HG03565 (cell line): ENCODE results near the gene ILDR2.

Experiments used
- ATAC-seq: cut with Tn5 transposase; IDR thresholded peaks from one replicate; pipeline ENCODE4 v1.9.1; 2021; ENCODE audit warnings: mild to moderate bottlenecking, moderate library complexity; ENCODE audit not compliant: unreplicated experiment

ILDR2 gene

DNA sequence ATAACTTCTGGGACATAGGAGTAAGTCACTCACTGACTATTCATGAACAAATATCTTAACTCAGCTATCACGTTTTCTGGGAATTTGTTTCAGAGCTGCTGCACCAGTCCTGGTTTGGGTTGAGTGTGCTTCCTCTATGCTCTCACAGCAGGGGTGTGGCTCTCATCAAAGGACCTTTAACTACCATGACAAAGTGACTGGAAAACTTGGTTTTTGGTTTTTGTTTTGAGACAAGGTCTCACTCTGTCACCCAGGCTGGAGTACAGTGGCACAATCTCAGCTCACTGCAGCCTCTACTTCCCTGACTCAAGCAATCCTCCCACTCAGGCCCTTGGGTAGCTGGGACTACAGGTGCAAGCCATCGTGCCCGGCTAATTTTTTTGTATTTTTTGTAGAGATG is 4.1 kb downstream of the ILDR2 start:
- ATAC-seq, result no peak

DNA sequence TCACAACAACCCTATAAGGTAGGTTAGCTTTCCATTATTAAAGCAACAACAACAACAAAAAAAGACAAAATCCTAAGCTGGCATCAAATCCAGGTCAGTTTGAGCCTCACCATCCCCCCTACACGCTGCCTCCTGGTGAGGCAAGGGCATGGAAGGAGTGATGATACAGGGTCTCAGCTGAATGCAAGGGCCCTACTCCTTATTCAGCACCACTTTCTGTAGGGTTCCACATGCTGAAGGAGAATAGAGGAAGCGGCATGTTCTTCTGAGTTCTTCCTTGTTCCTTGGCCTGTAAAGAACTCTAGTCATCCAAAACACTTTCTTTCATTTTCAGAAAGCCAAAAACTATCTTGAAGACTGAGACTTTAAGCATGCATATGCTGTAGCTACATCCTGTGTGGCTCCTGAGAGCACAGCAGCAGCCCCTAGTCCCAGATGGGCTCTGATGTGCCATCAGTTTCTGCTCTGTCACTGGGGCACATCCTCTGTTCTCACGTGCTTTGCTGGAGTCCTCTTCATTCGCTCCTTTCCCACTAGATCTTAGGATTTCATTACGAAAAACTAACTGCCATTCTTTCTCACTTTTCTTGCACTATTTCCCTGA is 6.2 kb downstream of the ILDR2 start:
- ATAC-seq, result no peak

DNA sequence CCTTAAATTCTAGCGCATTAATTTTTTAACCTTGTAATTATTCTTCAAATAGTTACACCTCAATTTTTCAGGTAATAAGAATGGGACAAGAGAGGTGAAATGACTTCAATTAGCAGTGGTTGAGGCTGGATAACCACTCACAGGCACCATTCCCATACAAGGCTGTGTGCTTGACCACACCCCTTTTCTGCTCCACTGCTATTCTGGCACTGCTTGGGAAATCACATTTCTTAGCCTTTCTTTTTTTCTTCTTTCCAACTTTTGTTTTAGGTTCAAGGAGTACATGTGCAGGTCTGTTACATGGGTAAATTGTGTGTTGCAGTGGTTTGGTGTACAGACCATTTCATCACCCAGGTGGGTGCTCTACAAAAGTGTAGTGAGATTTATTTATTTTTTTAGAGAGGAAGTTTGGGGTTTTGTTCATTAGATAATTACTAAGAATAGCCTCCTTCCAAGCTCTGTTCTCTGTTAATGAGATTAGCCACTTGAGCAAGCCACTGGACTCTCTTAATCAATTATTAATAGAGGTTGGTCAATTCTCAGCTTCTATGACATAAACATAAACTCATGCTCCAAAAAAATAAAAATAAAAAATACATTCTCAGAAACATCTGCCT is 14.4 kb downstream of the ILDR2 start:
- no peak for ATAC-seq

DNA sequence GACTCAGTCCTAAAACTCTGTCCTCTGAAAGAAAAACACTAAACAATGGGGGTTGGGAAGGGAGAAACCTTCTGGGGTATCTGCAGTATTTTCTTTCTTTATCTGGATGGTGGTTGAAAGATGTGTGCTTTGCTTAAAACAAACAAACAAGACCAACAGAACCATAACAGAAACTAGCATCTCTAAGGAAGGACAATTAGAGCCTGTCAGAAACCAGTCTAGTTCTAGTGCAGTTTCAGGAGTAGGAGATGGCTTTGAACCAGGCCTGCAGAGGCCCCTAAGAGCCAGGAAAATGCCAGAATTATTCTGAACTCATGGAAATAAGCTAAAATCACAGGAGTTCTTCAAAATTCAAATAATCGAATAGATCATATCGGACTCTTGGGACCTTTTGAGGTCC is 18.5 kb downstream of the ILDR2 start:
- ATAC-seq, result no peak

DNA sequence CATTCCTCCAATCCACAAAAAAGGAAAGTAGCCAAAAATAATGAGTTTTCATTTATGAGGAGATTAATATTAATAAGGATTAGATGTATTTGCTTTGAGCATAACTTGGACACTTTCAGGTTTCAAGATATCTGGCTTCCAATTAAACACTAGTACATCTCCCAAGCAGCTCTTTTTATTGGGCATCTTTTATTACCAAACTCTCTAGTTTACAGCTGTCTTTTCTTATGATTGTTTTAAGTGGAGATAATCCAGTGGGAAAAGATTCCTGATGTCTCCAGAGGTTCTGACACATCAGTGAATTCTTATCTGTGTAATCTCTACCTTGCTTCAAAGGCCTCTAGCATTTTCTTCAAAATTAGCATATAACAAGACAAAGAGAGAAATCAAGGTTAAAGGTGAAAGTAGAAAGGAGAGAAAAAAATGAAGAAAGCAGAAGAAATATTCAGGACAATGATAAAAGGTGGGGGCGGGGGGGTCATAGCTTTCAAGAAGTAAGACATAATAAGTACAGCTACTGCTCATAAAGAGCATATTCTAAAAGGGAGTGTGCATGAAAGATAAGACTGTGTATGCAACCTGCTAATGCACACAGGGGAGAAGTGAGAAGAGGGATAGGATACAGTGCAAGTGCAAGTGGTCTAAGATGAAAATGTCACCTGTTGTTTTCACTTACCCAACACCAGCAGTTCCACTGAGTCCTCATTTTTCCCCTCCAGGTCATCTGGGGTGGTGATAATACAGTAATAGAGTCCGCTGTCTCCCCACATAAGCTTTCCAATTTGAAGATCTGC is 19.1 kb downstream of the ILDR2 start:
- no peak for ATAC-seq

DNA sequence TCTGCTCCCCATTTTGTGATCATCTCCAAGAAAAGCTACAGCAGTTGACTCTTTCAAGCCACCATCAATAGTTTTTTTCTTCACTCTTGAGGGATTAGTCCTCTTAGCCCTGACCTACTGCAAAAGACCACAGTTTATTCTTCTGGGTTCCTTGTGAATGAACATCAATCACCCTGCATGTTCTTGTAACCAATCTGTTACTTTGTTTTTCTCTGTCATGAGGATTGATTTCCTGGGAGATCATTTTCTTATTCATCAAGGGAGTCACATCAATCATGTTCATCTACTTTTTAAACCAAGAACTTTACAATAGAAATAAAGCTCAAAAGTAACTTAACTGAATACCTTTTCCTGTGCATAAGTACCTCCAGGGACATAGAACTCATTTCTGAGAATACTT is 21.8 kb downstream of the ILDR2 start:
- no peak for ATAC-seq

DNA sequence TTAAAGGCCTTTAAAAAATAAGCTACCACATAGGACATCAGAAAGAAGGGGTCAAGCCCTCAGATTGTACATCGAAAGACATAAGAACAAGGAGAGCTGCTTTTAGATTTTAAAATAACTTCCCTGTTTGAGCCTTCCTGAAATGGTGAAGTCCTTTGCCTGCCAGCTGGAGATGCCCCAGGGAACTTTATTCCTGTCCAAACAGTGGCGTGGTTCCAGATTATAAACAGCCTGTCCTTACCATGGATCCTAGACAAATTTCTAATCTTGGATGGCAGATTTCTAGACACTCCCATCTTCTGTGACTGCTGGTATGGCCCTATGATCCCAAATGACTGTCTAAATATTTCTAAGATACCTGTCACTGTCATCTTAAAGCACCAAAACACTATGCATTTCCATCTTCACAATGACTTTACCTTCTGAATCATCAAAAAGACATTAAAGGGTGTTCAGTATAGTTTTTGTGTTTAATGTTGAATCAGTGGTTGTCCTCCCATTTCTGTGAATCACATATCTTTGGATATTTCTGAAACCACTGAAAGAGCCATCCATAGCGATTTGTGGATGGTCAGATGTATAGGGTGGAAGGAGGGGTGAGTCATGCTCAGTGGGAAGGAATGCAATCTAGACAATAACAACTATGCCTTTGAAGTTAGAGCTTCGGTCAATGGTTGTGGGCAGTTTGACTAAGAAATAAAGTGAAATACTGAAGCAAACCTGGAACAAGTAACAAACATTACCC is 23.2 kb downstream of the ILDR2 start:
- no peak for ATAC-seq

DNA sequence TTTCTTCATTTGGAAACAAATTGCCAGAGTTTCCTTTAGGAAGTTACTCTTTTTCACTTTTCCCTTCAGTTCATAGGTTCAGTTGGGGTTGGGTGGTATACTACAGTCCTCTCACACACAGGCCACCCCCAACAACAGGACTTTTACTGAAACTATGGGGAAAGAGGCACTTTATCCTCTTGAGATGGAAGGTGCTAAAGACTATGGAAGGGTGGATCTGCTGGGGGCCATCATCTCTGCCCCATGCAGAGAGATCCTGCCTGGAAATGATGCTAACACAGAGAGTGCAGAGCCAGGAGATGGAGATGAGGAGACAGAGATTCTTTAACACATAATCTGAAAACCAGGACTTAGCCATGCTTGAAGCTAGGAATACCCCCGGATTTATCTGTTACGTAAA is 24.3 kb downstream of the ILDR2 start:
- ATAC-seq, result no peak

DNA sequence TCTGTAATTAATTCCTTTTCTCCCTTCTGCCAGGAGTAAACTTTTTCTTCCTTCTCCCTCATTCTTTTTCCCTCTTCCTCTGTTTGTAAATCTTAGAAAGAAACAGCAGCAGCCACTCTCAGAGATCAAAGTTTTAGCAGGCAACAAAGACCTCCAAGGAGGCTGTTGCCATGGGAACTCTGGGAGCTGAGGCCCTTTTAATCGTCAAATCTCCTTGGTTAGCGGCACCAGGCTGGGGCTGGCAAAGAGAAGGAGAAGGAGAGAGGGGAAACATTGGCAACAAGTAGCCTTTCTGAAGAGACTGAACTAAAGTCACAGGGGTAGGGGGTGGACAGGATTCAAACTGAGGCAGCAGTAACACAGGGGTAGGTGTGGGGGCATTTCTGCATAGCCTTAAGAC is 25.2 kb downstream of the ILDR2 start:
- no peak for ATAC-seq

GRCh38 chr1:166948856-166949350 is 26.4 kb downstream of the ILDR2 start:
- ATAC-seq, result no peak

DNA sequence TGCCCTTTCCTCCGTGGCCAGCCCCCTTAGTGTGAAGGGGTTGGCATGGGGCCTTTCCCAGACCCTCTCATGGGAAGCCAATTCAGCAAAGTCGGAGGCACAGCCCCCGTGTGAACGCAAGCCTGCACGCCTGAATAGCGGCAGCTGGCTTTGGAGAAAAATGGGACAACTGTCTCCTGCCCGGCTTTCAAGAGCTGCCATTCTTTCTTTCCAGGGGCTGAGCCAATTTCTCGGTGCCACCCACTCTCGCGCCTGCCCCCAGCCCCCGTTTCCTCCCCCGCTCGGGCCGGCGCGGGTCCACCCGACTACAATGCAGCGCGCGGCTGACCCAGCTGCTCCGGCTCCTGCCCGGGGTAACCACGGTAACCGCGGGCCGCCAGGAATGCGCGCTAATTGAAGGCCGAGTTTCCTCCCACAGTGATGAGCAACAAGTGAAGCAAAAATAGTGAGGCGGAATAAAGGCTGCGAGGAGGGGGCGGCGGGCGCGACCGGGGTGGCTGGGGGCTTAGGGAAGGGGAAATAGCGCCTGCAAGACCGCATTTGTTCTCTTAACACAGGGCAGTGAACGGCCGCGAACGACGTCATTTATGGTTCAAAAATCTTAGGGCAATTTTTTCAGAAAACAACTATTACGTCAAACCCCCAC is 27.8 kb downstream of the ILDR2 start:
- ATAC-seq, result no peak

- ATAC-seq, result no peak
These were observed 31.0 kb downstream of the ILDR2 start for GRCh38 chr1:166944186-166944967.

- ATAC-seq, result no peak
These were observed 35.5 kb downstream of the ILDR2 start for GRCh38 chr1:166939741-166940375.

DNA sequence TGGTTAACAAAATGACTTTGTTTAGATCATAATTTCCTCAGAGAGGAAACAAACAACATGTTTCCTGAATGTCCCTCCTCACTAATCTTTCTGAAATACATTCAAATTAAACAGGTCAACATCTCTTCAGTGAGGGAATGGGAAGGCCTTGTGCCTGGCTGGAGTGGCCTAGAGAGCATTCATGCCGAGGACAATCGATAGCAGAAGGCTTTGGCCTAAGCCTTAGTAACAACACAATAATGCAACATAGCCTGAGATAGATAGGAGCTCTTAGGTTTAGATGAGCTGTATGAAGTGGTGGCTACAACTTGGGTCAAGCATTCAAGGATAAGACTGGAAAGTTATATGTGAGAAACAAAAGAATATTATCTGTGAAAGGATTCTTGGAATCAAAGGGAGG is 37.4 kb downstream of the ILDR2 start:
- no peak for ATAC-seq

DNA sequence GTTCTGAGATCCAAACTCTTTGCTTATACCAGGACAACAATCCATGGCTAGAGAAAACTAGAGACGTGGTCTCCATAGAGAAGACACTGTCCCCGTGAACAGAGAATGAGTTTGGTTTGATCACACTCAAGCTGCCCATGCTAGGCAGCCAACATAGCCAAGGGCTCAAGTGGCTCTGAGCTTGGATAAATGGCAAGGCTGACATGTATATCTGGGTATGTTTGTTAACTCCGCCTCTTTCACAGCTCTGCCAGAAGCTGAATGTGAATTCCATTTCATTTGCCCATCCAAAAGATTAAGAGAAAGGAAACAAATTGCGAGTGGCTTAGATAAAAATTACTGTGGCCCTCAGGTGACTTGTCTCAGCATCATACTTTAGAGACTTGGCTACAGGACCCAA is 38.0 kb downstream of the ILDR2 start:
- ATAC-seq, result no peak

GRCh38 chr1:166933633-166934032 is 41.7 kb downstream of the ILDR2 start:
- no peak for ATAC-seq

- ATAC-seq, result no peak
These were observed 42.2 kb downstream of the ILDR2 start for GRCh38 chr1:166933140-166933539.

GRCh38 chr1:166929911-166930310 is 45.4 kb downstream of the ILDR2 start:
- ATAC-seq, result no peak

DNA sequence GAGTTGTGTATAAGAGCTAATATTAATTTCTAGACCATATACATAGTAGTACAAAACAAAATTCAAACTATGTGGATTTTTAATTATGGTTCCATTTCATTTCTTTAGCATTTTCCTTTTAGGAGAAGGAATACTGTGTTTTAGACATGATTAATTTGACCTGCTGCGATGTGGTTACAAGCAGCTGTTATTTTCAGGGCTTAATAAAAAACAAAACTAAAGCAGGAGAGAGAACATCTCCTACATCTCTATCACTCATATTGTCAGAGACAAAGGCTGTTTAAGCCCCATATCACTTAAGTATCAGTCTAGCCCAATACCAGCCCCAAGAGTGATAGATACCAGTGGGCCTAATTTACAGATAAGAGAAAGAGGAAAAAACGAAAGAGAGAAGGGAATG is 47.6 kb downstream of the ILDR2 start:
- no peak for ATAC-seq
